Esophagus muscularis mucosa (tissue), 4 donors: Measurements from ENCODE around the gene MTRF1. TPM values are rescaled to one million over a fixed set of nuclear protein-coding genes. Genes with fewer than 3 reads are reported as not detected.

Experiments
- DNase-seq: peaks from one replicate; pipeline ENCODE4 v3.0.0-alpha.2; 2017; ENCODE audit errors: extremely low spot score
- H3K27ac ChIP-seq, 4 donors: fragments of 200-600 bp; sonication (generic); replicated peaks in 1 of 4; 1 replicate in 3 of 4; 2 replicates in 1 of 4; pipeline ENCODE4 v1.5.1; 2016 to 2019; ENCODE audit warnings: mild to moderate bottlenecking in 1 of 4
- H3K27me3 ChIP-seq, 4 donors: fragments of 200-600 bp; sonication (generic); one replicate each; pipeline versions ENCODE4 v1.5.1 to v1.6.0; 2016 to 2019
- H3K36me3 ChIP-seq, 4 donors: fragments of 200-600 bp; sonication (generic); one replicate each; pipeline ENCODE4 v1.5.1; 2016 to 2019
- H3K4me1 ChIP-seq, 4 donors: fragments of 200-600 bp; sonication (generic); one replicate each; pipeline ENCODE4 v1.5.1; 2016 to 2019
- H3K4me3 ChIP-seq, 4 donors: fragments of 200-600 bp; sonication (generic); 1 replicate in 2 of 4; 2 replicates in 2 of 4; pipeline ENCODE4 v1.5.1; 2016 to 2019; ENCODE audit warnings: mild to moderate bottlenecking in 4 of 4, moderate library complexity in 1 of 4
- H3K9me3 ChIP-seq, 4 donors: fragments of 200-600 bp; sonication (generic); 1 replicate in 3 of 4; 2 replicates in 1 of 4; pipeline ENCODE4 v1.5.1; 2016 to 2019
- EP300 ChIP-seq: sonication (generic); formaldehyde crosslinking; IDR thresholded peaks from one replicate; pipeline ENCODE4 v1.6.1; 2017; ENCODE audit warnings: antibody characterized with exemption
- POLR2A ChIP-seq: fragments of 450-650 bp; IDR thresholded peaks from one replicate; pipeline ENCODE4 v1.6.1; 2017; ENCODE audit warnings: antibody characterized with exemption, moderate library complexity, mild to moderate bottlenecking, low read depth
- POLR2AphosphoS5 ChIP-seq, 2 donors: sonication (generic); formaldehyde crosslinking; IDR thresholded peaks; one replicate each; pipeline ENCODE4 v1.6.1; 2017; ENCODE audit warnings: antibody characterized with exemption in 2 of 2
- WGBS: methylation state at CpG from one replicate; pipeline ENCODE4 v1.1.5; 2018; 5-methylcytosine and 5-hydroxymethylcytosine counted together
- intact Hi-C: fragments of 100-400 bp; cut with DNase I; formaldehyde crosslinking; loops from one replicate; pipeline ENCODE4 v1.15.1; 2023
- total RNA-seq, 4 donors: library from RNA; depleted of rRNA; stranded (reverse); fragments of >200 nt; gene quantifications; one replicate each; pipeline versions ENCODE4 v1.1.0 to v1.2.1, GENCODE V29; 2016
- TF ChIP-seq, protein P1 (sequence below), 3 experiments: fragments of 200-600 bp in 2 of 3; fragments of 450-650 bp in 1 of 3; sonication (generic) in 2 of 3; IDR thresholded peaks; one replicate each; pipeline ENCODE4 v1.5.1; 2017 to 2019; ENCODE audit warnings: antibody characterized with exemption in 3 of 3, mild to moderate bottlenecking in 2 of 3, moderate library complexity in 1 of 3

Gene MTRF1
- total RNA-seq, 4 donors from 2014 or later = 6.4 to 18.7 (median 8.9) TPM

GRCh38 chr13:41193919-41194824 lies 69.2 kb downstream of the MTRF1 start, which contains the start of gene KBTBD7:
Gene KBTBD7 (minus strand): TSS chr13:41194569. CDS start chr13:41194257, 312 bp downstream.
- no peaks in the 10 kb centered on the region for H3K27me3 ChIP-seq
- TF ChIP-seq, protein P1, sequence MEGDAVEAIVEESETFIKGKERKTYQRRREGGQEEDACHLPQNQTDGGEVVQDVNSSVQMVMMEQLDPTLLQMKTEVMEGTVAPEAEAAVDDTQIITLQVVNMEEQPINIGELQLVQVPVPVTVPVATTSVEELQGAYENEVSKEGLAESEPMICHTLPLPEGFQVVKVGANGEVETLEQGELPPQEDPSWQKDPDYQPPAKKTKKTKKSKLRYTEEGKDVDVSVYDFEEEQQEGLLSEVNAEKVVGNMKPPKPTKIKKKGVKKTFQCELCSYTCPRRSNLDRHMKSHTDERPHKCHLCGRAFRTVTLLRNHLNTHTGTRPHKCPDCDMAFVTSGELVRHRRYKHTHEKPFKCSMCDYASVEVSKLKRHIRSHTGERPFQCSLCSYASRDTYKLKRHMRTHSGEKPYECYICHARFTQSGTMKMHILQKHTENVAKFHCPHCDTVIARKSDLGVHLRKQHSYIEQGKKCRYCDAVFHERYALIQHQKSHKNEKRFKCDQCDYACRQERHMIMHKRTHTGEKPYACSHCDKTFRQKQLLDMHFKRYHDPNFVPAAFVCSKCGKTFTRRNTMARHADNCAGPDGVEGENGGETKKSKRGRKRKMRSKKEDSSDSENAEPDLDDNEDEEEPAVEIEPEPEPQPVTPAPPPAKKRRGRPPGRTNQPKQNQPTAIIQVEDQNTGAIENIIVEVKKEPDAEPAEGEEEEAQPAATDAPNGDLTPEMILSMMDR (IDR thresholded peaks at IDR 0.05) = peak; percentile 5 to 17 (median 7)
- TF ChIP-seq POLR2AphosphoS5 (IDR thresholded peaks at IDR 0.05) (peak; percentile 85 to 95), POLR2A (no peak)
- DNase-seq = peak; percentile 97
- peak within 1 kb of the TSS; percentile 67 to 85 (median 76) for H3K4me3 ChIP-seq
- no peaks in the 10 kb centered on the region for H3K9me3 ChIP-seq
- 1% methylated on average over 13 of the region's 66 CpGs for WGBS
- H3K36me3 ChIP-seq = peaks cover 0 to 5% (median 0%) of the 10 kb centered on the region in 4 donors
- intact Hi-C loops = loop anchor here (2.0 kb wide), 1 partner anchor 61 kb away; the partner anchor contains the start of gene KBTBD6
- H3K4me1 ChIP-seq = peaks cover 18 to 28% (median 22%) of the 10 kb centered on the region in 4 donors
- peak within 1 kb of the TSS; percentile 88 to 91 (median 90) for H3K27ac ChIP-seq

DNA sequence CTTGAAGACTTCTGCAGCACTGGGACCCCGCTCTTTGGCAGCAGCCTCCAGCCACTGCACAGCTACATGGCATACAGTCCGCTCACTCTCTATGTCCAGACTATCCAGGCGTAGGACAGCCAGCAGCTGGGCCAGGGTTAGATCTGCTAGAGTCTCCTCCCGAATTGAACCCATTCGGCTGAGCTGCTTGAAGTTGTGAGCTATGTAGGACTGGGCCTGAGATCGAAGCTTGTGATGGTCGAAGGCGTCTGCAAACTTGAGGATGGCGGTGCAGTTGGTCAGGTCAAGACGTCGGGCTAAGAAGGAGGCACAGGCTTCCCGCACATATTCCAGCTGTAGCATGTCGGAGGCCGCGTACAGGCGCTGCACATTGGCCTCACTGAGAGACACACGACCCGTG lies 69.9 kb downstream of the MTRF1 start:
- DNase-seq = no peak
- peak overlapping the region; percentile 67 to 85 (median 76) for H3K4me3 ChIP-seq
- 99% methylated on average over 12 of the region's 18 CpGs for WGBS

GRCh38 chr13:41188584-41188983 lies 74.8 kb downstream of the MTRF1 start:
- no peak overlapping the region for H3K27ac ChIP-seq
- no peaks in the 10 kb centered on the region for H3K9me3 ChIP-seq
- DNase-seq = no peak
- H3K27me3 ChIP-seq = no peaks in the 10 kb centered on the region
- intact Hi-C loops = no loop called here
- peaks cover 16 to 25% (median 19%) of the 10 kb centered on the region in 4 donors for H3K4me1 ChIP-seq
- TF ChIP-seq, protein P1 (IDR thresholded peaks at IDR 0.05) = no peak
- TF ChIP-seq POLR2A (no peak), EP300 (no peak), POLR2AphosphoS5 (IDR thresholded peaks at IDR 0.05) (no peak)
- 72% methylated on average over 6 of the region's 6 CpGs for WGBS
- H3K36me3 ChIP-seq = peaks cover 0 to 5% (median 0%) of the 10 kb centered on the region in 4 donors
- no peak overlapping the region for H3K4me3 ChIP-seq

More for the DNA sequence above, 69.9 kb downstream of the MTRF1 start:
- TF ChIP-seq POLR2A = no peak
- no peak for TF ChIP-seq EP300
- TF ChIP-seq, protein P1 (IDR thresholded peaks at IDR 0.05) = no peak
- TF ChIP-seq POLR2AphosphoS5 (IDR thresholded peaks at IDR 0.05) = no peak
- intact Hi-C loops = no loop called here
- peaks cover 0 to 5% (median 0%) of the 10 kb centered on the region in 4 donors for H3K36me3 ChIP-seq
- peaks cover 18 to 28% (median 22%) of the 10 kb centered on the region in 4 donors for H3K4me1 ChIP-seq
- H3K9me3 ChIP-seq = no peaks in the 10 kb centered on the region
- H3K27ac ChIP-seq = peak overlapping the region; percentile 88 to 91 (median 90)
- H3K27me3 ChIP-seq = no peaks in the 10 kb centered on the region

- no peak for DNase-seq
- Histone ChIP-seq H3K27ac (no peak overlapping the region), H3K4me1 (peaks cover 0 to 5% (median 1%) of the 10 kb centered on the region in 4 donors), H3K4me3 (no peak overlapping the region), H3K9me3 (no peaks in the 10 kb centered on the region), H3K27me3 (no peaks in the 10 kb centered on the region), H3K36me3 (peaks cover 0 to 5% (median 0%) of the 10 kb centered on the region in 4 donors)
- intact Hi-C loops = no loop called here
- TF ChIP-seq POLR2AphosphoS5 (IDR thresholded peaks at IDR 0.05) = no peak
- TF ChIP-seq POLR2A = no peak
- TF ChIP-seq EP300 = no peak
- TF ChIP-seq, protein P1 (IDR thresholded peaks at IDR 0.05) = no peak
- WGBS = 94% methylated on average over 3 of the region's 3 CpGs
Measured at GRCh38 chr13:41186481-41186880, 76.9 kb downstream of the MTRF1 start.
